H9 (cell line): ENCODE data around the gene EPHB2. TPM values are rescaled to one million over a fixed set of nuclear protein-coding genes. Genes with fewer than 3 reads are reported as not detected.

Experiments
- DNase-seq: peaks from one replicate; pipeline ENCODE4 v3.0.0-alpha.2; 2017
- H2AFZ ChIP-seq: one replicate; pipeline ENCODE4 v1.6.1; 2013; ENCODE audit warnings: mild to moderate bottlenecking, low read length, control low read depth, moderate library complexity
- H2AK5ac ChIP-seq: 2 replicates; pipeline ENCODE4 v1.6.1; 2013; ENCODE audit warnings: low read length, control low read depth, mixed read lengths; ENCODE audit not compliant: insufficient read length
- H2BK120ac ChIP-seq: one replicate; pipeline ENCODE4 v1.6.1; 2013; ENCODE audit warnings: low read depth, mild to moderate bottlenecking, low read length, control low read depth, inconsistent platforms; ENCODE audit not compliant: poor library complexity, severe bottlenecking
- H2BK12ac ChIP-seq: 2 replicates; pipeline ENCODE4 v1.6.1; 2013; ENCODE audit warnings: low read length, control low read depth, mixed read lengths, low read depth; ENCODE audit not compliant: insufficient read length
- H2BK15ac ChIP-seq: 2 replicates; pipeline ENCODE4 v1.6.1; 2013; ENCODE audit warnings: low read depth, low read length, control low read depth
- H2BK20ac ChIP-seq: one replicate; pipeline ENCODE4 v1.6.1; 2013; ENCODE audit warnings: low read depth, mild to moderate bottlenecking, low read length, control low read depth, inconsistent platforms; ENCODE audit not compliant: poor library complexity, severe bottlenecking
- H2BK5ac ChIP-seq: 2 replicates; pipeline ENCODE4 v1.6.1; 2013; ENCODE audit warnings: low read length, control low read depth, mixed read lengths; ENCODE audit not compliant: insufficient read length
- H3K14ac ChIP-seq: 2 replicates; pipeline ENCODE4 v1.6.1; 2013; ENCODE audit warnings: low read length, control low read depth; ENCODE audit not compliant: insufficient read depth
- H3K18ac ChIP-seq: 2 replicates; pipeline ENCODE4 v1.6.1; 2013; ENCODE audit warnings: low read depth, mild to moderate bottlenecking, mixed read lengths, low read length, control low read depth; ENCODE audit not compliant: insufficient read length
- H3K23ac ChIP-seq: 2 replicates; pipeline ENCODE4 v1.6.1; 2013; ENCODE audit warnings: low read length, control low read depth, mixed read lengths, low read depth; ENCODE audit not compliant: insufficient read length
- H3K23me2 ChIP-seq: 2 replicates; pipeline ENCODE4 v1.6.1; 2013; ENCODE audit warnings: low read depth, mild to moderate bottlenecking, mixed read lengths, low read length, control low read depth; ENCODE audit not compliant: insufficient read length, poor library complexity, severe bottlenecking
- H3K27ac ChIP-seq: 2 replicates; pipeline ENCODE4 v1.5.1; 2013; ENCODE audit warnings: low read length, control low read depth, mixed read lengths, low read depth; ENCODE audit not compliant: insufficient read length
- H3K27me3 ChIP-seq: 2 replicates; pipeline ENCODE4 v1.6.1; 2013; ENCODE audit warnings: low read length, control low read depth, inconsistent platforms; ENCODE audit not compliant: insufficient read depth
- H3K4ac ChIP-seq: 2 replicates; pipeline ENCODE4 v1.6.1; 2013; ENCODE audit warnings: low read depth, mild to moderate bottlenecking, control low read depth, inconsistent platforms, low read length, moderate library complexity
- H3K4me1 ChIP-seq: 2 replicates; pipeline ENCODE4 v1.6.1; 2013; ENCODE audit warnings: low read length, control low read depth, inconsistent platforms; ENCODE audit not compliant: insufficient read depth
- H3K4me2 ChIP-seq: 2 replicates; pipeline ENCODE4 v1.6.1; 2013; ENCODE audit warnings: low read length, control low read depth, mixed read lengths; ENCODE audit not compliant: insufficient read length, insufficient read depth
- H3K56ac ChIP-seq: 2 replicates; pipeline ENCODE4 v1.6.1; 2013; ENCODE audit warnings: low read depth, mild to moderate bottlenecking, mixed read lengths, low read length, control low read depth; ENCODE audit not compliant: insufficient read length
- H3K79me1 ChIP-seq: 2 replicates; pipeline ENCODE4 v1.6.1; 2013; ENCODE audit warnings: low read depth, mild to moderate bottlenecking, moderate library complexity, low read length, control low read depth, inconsistent platforms; ENCODE audit not compliant: insufficient read depth, poor library complexity, severe bottlenecking
- H3K79me2 ChIP-seq: 2 replicates; pipeline ENCODE4 v1.6.1; 2013; ENCODE audit warnings: low read length, control low read depth, inconsistent platforms; ENCODE audit not compliant: insufficient read depth
- H3K9ac ChIP-seq: 2 replicates; pipeline ENCODE4 v1.6.1; 2013; ENCODE audit warnings: low read length, control low read depth, mixed read lengths; ENCODE audit not compliant: insufficient read length; ENCODE audit errors: extremely low read depth
- H3K9me3 ChIP-seq: one replicate; pipeline ENCODE4 v1.6.1; 2013; ENCODE audit warnings: low read depth, low read length, inconsistent platforms; ENCODE audit not compliant: control insufficient read depth
- H3T11ph ChIP-seq: one replicate; pipeline ENCODE4 v1.6.1; 2013; ENCODE audit warnings: mild to moderate bottlenecking, low read length, control low read depth, inconsistent platforms
- H4K20me1 ChIP-seq: one replicate; pipeline ENCODE4 v1.6.1; 2013; ENCODE audit not compliant: control insufficient read depth, insufficient read length, insufficient read depth
- H4K5ac ChIP-seq: 2 replicates; pipeline ENCODE4 v1.6.1; 2013; ENCODE audit warnings: low read depth, mild to moderate bottlenecking, mixed read lengths, low read length, control low read depth; ENCODE audit not compliant: insufficient read length
- H4K8ac ChIP-seq: replicated peaks from 2 replicates; pipeline ENCODE4 v1.6.1; 2013; ENCODE audit warnings: low read length, control low read depth, mixed read lengths, low read depth; ENCODE audit not compliant: insufficient read length
- H4K91ac ChIP-seq: 2 replicates; pipeline ENCODE4 v1.6.1; 2013; ENCODE audit warnings: low read depth, mild to moderate bottlenecking, moderate library complexity, mixed read lengths, low read length, control low read depth; ENCODE audit not compliant: insufficient read length
- H3K27ac Mint-ChIP-seq, 3 experiments: 2 replicates in 2 of 3; 3 replicates in 1 of 3; pipeline ENCODE4 v1.8.0; 2020 to 2021; ENCODE audit warnings: mixed read lengths in 3 of 3, mild to moderate bottlenecking in 1 of 3, moderate library complexity in 1 of 3
- H3K27me3 Mint-ChIP-seq: 2 replicates; pipeline ENCODE4 v1.8.0; 2021; ENCODE audit warnings: low read depth, mild to moderate bottlenecking, moderate library complexity, mixed read lengths
- H3K36me3 Mint-ChIP-seq, 3 experiments: 2 replicates in 2 of 3; 3 replicates in 1 of 3; pipeline ENCODE4 v1.8.0; 2020 to 2021; ENCODE audit warnings: low read depth in 3 of 3, mixed read lengths in 3 of 3; ENCODE audit not compliant: insufficient read depth in 1 of 3
- H3K4me1 Mint-ChIP-seq, 2 experiments: 2 replicates each; pipeline ENCODE4 v1.8.0; 2020; ENCODE audit warnings: mixed read lengths in 2 of 2
- H3K4me3 Mint-ChIP-seq, 2 experiments: 2 replicates in 1 of 2; 3 replicates in 1 of 2; pipeline ENCODE4 v1.8.0; 2020 to 2021; ENCODE audit warnings: mild to moderate bottlenecking in 2 of 2, mixed read lengths in 2 of 2, moderate library complexity in 1 of 2
- H3K9me3 Mint-ChIP-seq, 2 experiments: 2 replicates in 1 of 2; 3 replicates in 1 of 2; pipeline ENCODE4 v1.8.0; 2020; ENCODE audit warnings: mild to moderate bottlenecking in 2 of 2, mixed read lengths in 2 of 2, moderate library complexity in 1 of 2
- CTCF ChIP-seq: fragments of 200-600 bp; sonication (generic); conservative IDR thresholded peaks from 3 replicates; pipeline ENCODE4 v1.8.0; 2021; ENCODE audit warnings: antibody characterized with exemption, mild to moderate bottlenecking
- WGBS: extraction: QIAGEN DNeasy Blood & Tissue Kit; methylation state at CpG from one replicate; pipeline ENCODE4 v1.1.7; 2013; ENCODE audit warnings: missing lambda C conversion rate, low lambda C conversion rate, mixed read lengths; ENCODE audit not compliant: insufficient read length; ENCODE audit errors: extremely low coverage; 5-methylcytosine and 5-hydroxymethylcytosine counted together
- total RNA-seq: library from RNA; stranded (reverse); gene quantifications from 2 replicates; pipeline ENCODE4 v1.2.1, GENCODE V29; 2021

EPHB2 gene
- total RNA-seq, 1 experiment from 2014 or later, result 9.5 TPM

GRCh38 chr1:22683547-22683946, 27.1 kb upstream of the EPHB2 start:
- Mint-ChIP-seq H3K36me3 (no peaks in the 10 kb centered on the region), H3K4me3 (no peak overlapping the region)

More at GRCh38 chr1:22683547-22683946, 27.1 kb upstream of the EPHB2 start:
- Histone ChIP-seq H4K8ac (no peak overlapping the region), H2AK5ac (no peak overlapping the region), H3K23ac (no peak overlapping the region), H3K79me1 (no peaks in the 10 kb centered on the region), H4K20me1 (no peaks in the 10 kb centered on the region), H3K4me1 (no peaks in the 10 kb centered on the region), H2AFZ (no peak overlapping the region), H3K14ac (no peak overlapping the region), H3K79me2 (no peaks in the 10 kb centered on the region), H2BK15ac (no peak overlapping the region), H3T11ph (no peak overlapping the region), H3K18ac (no peak overlapping the region), H2BK20ac (no peak overlapping the region), H3K4me2 (no peak overlapping the region), H4K5ac (no peak overlapping the region), H3K23me2 (no peaks in the 10 kb centered on the region), H3K9me3 (no peaks in the 10 kb centered on the region), H2BK12ac (no peak overlapping the region), H2BK5ac (no peak overlapping the region), H3K56ac (no peak overlapping the region), H4K91ac (no peak overlapping the region), H3K27me3 (no peaks in the 10 kb centered on the region), H3K9ac (no peak overlapping the region), H3K27ac (no peak overlapping the region), H2BK120ac (no peak overlapping the region), H3K4ac (no peak overlapping the region)
- no CpG with 5 or more reads among the region's 1 CpG for WGBS
- Mint-ChIP-seq H3K27ac (no peak overlapping the region), H3K27me3 (peaks cover 19% of the 10 kb centered on the region), H3K4me1 (peaks cover 3 to 8% of the 10 kb centered on the region in 2 experiments), H3K9me3 (no peaks in the 10 kb centered on the region)
- TF ChIP-seq CTCF, result no peak
- no peak for DNase-seq
